ENCODE results near the gene L1TD1.
"Not testable (repeated sequence)": the region's sequence is repeated elsewhere in the genome, so short reads cannot be mapped to it uniquely, and the experiment has no call there.

DNA sequence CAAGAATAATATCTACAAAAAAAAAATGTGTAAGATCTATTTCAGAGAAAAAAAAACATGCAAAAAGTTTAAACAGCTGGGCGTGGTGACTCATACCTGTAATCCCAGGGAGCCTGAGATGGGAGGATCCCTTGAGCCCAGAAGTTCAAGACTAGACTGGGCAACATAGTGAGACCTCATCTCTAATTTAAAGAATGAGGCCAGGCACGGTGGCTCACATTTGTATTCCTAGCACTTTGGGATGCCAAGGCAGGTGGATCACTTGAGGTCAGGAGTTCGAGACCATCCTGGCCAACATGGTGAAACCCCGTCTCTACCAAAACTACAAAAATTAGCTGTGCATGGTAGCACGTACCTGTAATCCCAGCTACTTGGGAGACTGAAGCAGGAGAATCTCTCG, 9.4 kb upstream of the L1TD1 start:
- not testable (repeated sequence) for TF ChIP-seq POLR2AphosphoS5 (IDR thresholded peaks at IDR 0.05); CTCF (IDR thresholded peaks at IDR 0.05 in 8 of 11, conservative IDR thresholded peaks at IDR 0.05 in 3 of 11)

Measured in spleen (tissue), 7 donors.